Activated naive CD4-positive, alpha-beta T cell treated with anti-CD3 and anti-CD28 coated beads, Interleukin-2, amount 10 ng/mL, durations not matched to agents 7 days and 5 days (primary cell): ENCODE results near the gene TSPAN8.
"Not testable (repeated sequence)": the region's sequence is repeated elsewhere in the genome, so short reads cannot be mapped to it uniquely, and the experiment has no call there.

Source experiments
- CTCF ChIA-PET: fragments of 350-600 bp; sonication (Branson Sonifier 250); formaldehyde crosslinking; loops from one replicate; lab custom pipeline; 2021; ENCODE audit warnings: antibody characterized with exemption; lab: Charles Lee
- DNase-seq: peaks from one replicate; pipeline ENCODE4 v3.0.0-alpha.2; 2020
- H3K27ac Mint-ChIP-seq: one replicate; pipeline ENCODE4 v1.8.0; 2021; ENCODE audit warnings: mild to moderate bottlenecking, moderate library complexity, mixed read lengths
- H3K27me3 Mint-ChIP-seq: one replicate; pipeline ENCODE4 v1.8.0; 2021; ENCODE audit warnings: mild to moderate bottlenecking, mixed read lengths
- H3K36me3 Mint-ChIP-seq: one replicate; pipeline ENCODE4 v1.8.0; 2021; ENCODE audit warnings: mixed read lengths
- H3K4me1 Mint-ChIP-seq: one replicate; pipeline ENCODE4 v1.8.0; 2021; ENCODE audit warnings: mixed read lengths
- H3K4me3 Mint-ChIP-seq: one replicate; pipeline ENCODE4 v1.8.0; 2021; ENCODE audit warnings: mild to moderate bottlenecking, moderate library complexity, mixed read lengths
- H3K9me3 Mint-ChIP-seq: one replicate; pipeline ENCODE4 v1.8.0; 2021; ENCODE audit warnings: mixed read lengths

Gene TSPAN8

GRCh38 chr12:71174825-71175224 lies 17.0 kb upstream of the TSPAN8 start:
- H3K27me3 Mint-ChIP-seq = no peaks in the 10 kb centered on the region
- no peaks in the 10 kb centered on the region for H3K36me3 Mint-ChIP-seq
- no peak overlapping the region for H3K4me3 Mint-ChIP-seq
- no peaks in the 10 kb centered on the region for H3K9me3 Mint-ChIP-seq
- no peak overlapping the region for H3K27ac Mint-ChIP-seq
- CTCF ChIA-PET = no interaction called here
- H3K4me1 Mint-ChIP-seq = no peaks in the 10 kb centered on the region
- DNase-seq = no peak

DNA sequence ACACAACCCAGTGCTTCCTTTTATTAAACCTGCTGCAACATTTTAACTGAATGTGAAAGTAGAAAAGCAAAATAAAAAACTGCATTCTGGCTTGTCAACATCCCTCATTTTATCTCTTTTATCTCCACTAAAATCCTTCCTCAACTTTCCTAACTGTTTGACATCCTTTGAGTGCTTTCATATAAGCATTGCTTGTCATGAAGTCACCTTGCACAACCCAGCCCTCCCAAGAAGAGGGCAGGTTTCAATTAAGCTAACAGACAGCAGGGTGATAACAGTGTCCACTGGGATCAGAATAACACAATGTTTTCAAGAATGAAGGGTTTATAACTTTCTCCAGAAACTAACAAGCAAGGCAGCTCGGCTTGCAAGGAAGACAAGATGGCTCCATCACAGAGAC lies 16.3 kb upstream of the TSPAN8 start:
- Mint-ChIP-seq H3K36me3 (no peaks in the 10 kb centered on the region), H3K9me3 (no peaks in the 10 kb centered on the region), H3K4me3 (no peak overlapping the region), H3K27me3 (no peaks in the 10 kb centered on the region), H3K27ac (no peak overlapping the region), H3K4me1 (no peaks in the 10 kb centered on the region)
- DNase-seq = no peak
- CTCF ChIA-PET = no interaction called here

DNA sequence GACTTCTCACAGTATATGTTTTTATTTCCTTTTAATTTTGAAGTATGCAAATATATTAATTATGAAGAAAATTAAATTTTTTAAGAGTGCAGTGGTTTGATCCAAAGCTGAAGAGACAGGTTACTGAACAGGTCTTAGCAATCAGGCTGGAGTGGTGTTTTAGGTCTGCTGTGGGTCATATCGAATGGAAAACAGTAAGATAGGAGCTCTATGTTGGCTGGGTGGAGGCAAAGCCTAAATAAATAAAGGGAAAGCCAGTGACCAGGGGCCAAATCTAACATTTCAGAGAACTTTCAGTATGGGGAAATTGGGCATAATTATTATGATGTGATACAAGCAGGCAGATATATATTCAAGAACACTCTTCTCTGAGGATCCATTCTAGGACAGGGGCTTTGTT lies 12.7 kb upstream of the TSPAN8 start:
- Mint-ChIP-seq H3K9me3 (peaks cover 13% of the 10 kb centered on the region), H3K4me1 (no peaks in the 10 kb centered on the region), H3K27ac (no peak overlapping the region), H3K4me3 (no peak overlapping the region), H3K36me3 (no peaks in the 10 kb centered on the region), H3K27me3 (no peaks in the 10 kb centered on the region)
- CTCF ChIA-PET = no interaction called here
- no peak for DNase-seq

- Mint-ChIP-seq H3K27ac (no peak overlapping the region), H3K9me3 (peaks cover 17% of the 10 kb centered on the region), H3K36me3 (no peaks in the 10 kb centered on the region), H3K4me1 (no peaks in the 10 kb centered on the region), H3K4me3 (no peak overlapping the region), H3K27me3 (no peaks in the 10 kb centered on the region)
- CTCF ChIA-PET = no interaction called here
- DNase-seq = no peak
Observed at GRCh38 chr12:71169286-71169685, 11.5 kb upstream of the TSPAN8 start.

GRCh38 chr12:71166862-71167496 lies 9.2 kb upstream of the TSPAN8 start:
- H3K4me3 Mint-ChIP-seq = no peak overlapping the region
- no peak overlapping the region for H3K27ac Mint-ChIP-seq
- no peaks in the 10 kb centered on the region for H3K4me1 Mint-ChIP-seq
- no peak for DNase-seq
- no peaks in the 10 kb centered on the region for H3K27me3 Mint-ChIP-seq
- no peaks in the 10 kb centered on the region for H3K36me3 Mint-ChIP-seq
- H3K9me3 Mint-ChIP-seq = peaks cover 17% of the 10 kb centered on the region
- CTCF ChIA-PET = no interaction called here

- Mint-ChIP-seq H3K9me3 (peaks cover 17% of the 10 kb centered on the region), H3K4me3 (no peak overlapping the region), H3K27me3 (no peaks in the 10 kb centered on the region), H3K27ac (no peak overlapping the region), H3K36me3 (no peaks in the 10 kb centered on the region), H3K4me1 (no peaks in the 10 kb centered on the region)
- CTCF ChIA-PET = no interaction called here
- DNase-seq = no peak
Observed at GRCh38 chr12:71166280-71166679, 8.5 kb upstream of the TSPAN8 start.

DNA sequence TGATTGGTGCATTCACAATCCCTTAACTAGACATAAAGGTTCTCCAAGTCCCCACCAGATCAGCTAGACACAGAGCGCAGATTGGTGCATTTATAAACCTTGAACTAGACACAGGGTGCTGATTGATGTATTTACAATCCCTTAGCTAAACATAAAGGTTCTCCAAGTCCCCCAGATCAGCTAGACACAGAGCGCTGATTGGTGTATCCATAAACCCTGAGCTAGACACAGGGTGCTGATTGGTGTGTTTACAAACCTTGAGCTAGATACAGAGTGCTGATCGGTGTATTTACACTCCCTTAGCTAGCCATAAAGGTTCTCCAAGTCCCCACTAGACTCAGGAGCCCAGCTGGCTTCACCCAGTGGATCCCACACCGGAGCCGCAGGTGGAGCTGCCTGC lies 8.0 kb upstream of the TSPAN8 start:
- DNase-seq, H3K36me3 Mint-ChIP-seq, H3K4me1 Mint-ChIP-seq, H3K27me3 Mint-ChIP-seq, CTCF ChIA-PET, H3K4me3 Mint-ChIP-seq, H3K27ac Mint-ChIP-seq: not testable (repeated sequence)
- H3K9me3 Mint-ChIP-seq = peaks cover 17% of the 10 kb centered on the region

- Mint-ChIP-seq H3K27me3 (no peaks in the 10 kb centered on the region), H3K36me3 (no peaks in the 10 kb centered on the region), H3K4me1 (no peaks in the 10 kb centered on the region), H3K9me3 (peaks cover 17% of the 10 kb centered on the region), H3K4me3 (no peak overlapping the region), H3K27ac (no peak overlapping the region)
- CTCF ChIA-PET = no interaction called here
- no peak for DNase-seq
Observed at GRCh38 chr12:71164568-71165197, 6.9 kb upstream of the TSPAN8 start.

DNA sequence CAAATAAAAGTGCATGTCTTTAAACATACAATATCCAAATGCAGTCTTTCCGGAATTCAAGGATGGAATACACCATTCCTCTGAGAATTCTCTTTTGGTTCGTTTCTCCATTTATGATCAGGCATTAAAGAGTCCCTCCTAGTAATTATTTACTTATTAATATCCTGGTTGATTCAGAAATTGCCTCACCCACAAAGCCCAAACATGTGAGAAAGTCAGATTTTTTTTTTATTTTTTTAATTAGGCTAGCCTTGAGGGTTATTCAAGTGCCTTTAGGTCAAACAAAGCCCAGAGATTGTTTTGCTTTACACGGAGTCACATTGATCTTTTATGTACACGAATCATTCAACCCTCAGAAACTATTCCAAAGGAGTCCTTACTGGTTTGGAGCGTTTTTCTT lies 6.4 kb upstream of the TSPAN8 start:
- CTCF ChIA-PET = no interaction called here
- Mint-ChIP-seq H3K9me3 (peaks cover 17% of the 10 kb centered on the region), H3K27me3 (no peaks in the 10 kb centered on the region), H3K4me3 (no peak overlapping the region), H3K27ac (no peak overlapping the region), H3K36me3 (no peaks in the 10 kb centered on the region), H3K4me1 (no peaks in the 10 kb centered on the region)
- DNase-seq = no peak

DNA sequence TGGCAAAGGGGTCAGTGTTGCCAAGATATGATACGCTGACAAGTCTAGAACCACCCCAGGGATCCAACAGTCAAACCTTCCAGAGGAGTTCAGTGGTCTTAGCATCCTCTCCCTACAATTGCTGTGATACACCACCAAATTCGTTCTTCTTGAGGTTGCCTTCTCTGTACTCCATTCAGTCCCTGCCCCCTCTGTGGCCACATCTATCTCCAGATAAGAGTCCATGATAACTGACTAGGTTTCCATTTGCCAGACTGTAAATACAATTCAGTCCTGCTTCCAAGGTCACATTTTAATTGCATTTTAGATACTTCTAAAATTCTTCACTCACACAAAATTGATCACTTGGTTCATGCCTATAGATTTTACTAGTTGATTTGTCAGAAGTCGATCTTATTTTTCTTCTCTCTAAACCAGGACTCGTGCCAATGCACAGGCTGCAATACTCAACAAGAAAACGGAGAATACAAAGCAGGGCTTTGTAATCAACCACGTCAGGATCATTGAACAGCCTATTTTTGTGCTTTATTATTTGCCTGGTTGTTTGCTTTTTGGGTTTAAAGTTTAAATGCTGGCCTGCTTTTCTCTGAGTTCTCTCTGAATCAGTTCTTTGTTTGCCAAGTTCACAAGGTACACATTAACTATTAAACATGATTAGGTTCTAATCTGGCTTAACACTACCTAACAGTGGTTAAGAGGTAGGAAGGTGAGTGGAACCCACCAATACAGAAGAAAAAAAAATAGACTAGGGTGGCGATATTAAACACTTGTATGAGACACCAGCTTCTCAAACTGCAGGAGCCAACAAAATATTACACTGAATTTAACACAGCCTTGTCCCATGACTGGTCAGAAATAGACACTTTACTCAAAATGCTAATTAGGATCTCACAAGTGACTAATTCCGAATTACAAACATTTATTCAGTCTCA lies 5.3 kb upstream of the TSPAN8 start:
- DNase-seq = no peak
- CTCF ChIA-PET = no interaction called here
- no peak overlapping the region for H3K27ac Mint-ChIP-seq
- H3K9me3 Mint-ChIP-seq = peaks cover 10% of the 10 kb centered on the region
- H3K27me3 Mint-ChIP-seq = no peaks in the 10 kb centered on the region
- no peak overlapping the region for H3K4me3 Mint-ChIP-seq
- no peaks in the 10 kb centered on the region for H3K36me3 Mint-ChIP-seq
- no peaks in the 10 kb centered on the region for H3K4me1 Mint-ChIP-seq

GRCh38 chr12:71161591-71161990 lies 3.8 kb upstream of the TSPAN8 start:
- CTCF ChIA-PET = no interaction called here
- Mint-ChIP-seq H3K4me3 (no peak overlapping the region), H3K9me3 (peaks cover 4% of the 10 kb centered on the region), H3K36me3 (no peaks in the 10 kb centered on the region), H3K27ac (no peak overlapping the region), H3K27me3 (no peaks in the 10 kb centered on the region), H3K4me1 (no peaks in the 10 kb centered on the region)
- DNase-seq = no peak

GRCh38 chr12:71160585-71160984 lies 2.8 kb upstream of the TSPAN8 start:
- no peak for DNase-seq
- no peaks in the 10 kb centered on the region for H3K36me3 Mint-ChIP-seq
- no peaks in the 10 kb centered on the region for H3K27me3 Mint-ChIP-seq
- CTCF ChIA-PET = no interaction called here
- no peaks in the 10 kb centered on the region for H3K4me1 Mint-ChIP-seq
- H3K4me3 Mint-ChIP-seq = no peak overlapping the region
- H3K9me3 Mint-ChIP-seq = peaks cover 4% of the 10 kb centered on the region
- no peak overlapping the region for H3K27ac Mint-ChIP-seq

DNA sequence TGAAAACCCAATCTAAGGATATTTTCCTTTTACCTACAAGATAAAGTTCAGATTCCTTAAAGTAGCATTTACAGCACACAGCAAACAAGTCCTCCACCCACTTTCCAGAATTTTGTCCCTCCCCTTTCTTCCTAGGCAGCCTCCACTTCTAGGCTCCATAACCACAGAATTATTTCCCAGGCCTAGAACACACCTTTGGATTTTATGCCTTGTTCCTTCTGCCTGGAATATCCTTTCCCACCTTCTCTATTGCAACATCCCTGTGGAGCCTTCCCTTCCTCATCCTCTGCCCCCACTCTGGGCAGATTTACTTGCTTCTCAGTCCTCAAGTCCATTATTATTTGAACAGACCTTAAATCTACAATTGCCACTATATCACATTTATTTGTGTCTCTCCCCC lies 2.1 kb upstream of the TSPAN8 start:
- Mint-ChIP-seq H3K9me3 (peaks cover under 1% of the 10 kb centered on the region), H3K27me3 (no peaks in the 10 kb centered on the region), H3K4me3 (no peak overlapping the region), H3K27ac (no peak overlapping the region), H3K4me1 (no peaks in the 10 kb centered on the region), H3K36me3 (no peaks in the 10 kb centered on the region)
- CTCF ChIA-PET = no interaction called here
- no peak for DNase-seq

DNA sequence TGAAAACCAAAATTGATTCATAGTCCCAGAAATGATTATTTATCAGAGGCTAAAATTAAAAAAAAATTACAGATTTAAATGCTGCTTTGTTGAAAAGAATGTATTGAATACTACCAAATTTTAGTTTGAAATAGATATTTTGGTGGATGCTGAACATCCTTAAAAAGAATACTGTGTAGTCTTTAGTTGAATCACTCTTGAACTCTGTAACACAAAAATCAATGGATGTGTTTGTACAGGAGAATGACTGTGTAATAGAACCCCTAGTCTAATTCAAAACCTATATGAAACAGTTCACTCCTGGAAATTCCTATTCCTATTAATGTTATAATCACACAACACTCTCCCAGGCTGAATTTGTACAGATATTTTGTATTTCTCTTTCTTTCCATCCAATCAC lies 1.5 kb upstream of the TSPAN8 start:
- no peaks in the 10 kb centered on the region for H3K4me1 Mint-ChIP-seq
- H3K9me3 Mint-ChIP-seq = no peaks in the 10 kb centered on the region
- H3K36me3 Mint-ChIP-seq = no peaks in the 10 kb centered on the region
- H3K27me3 Mint-ChIP-seq = no peaks in the 10 kb centered on the region
- CTCF ChIA-PET = no interaction called here
- no peak overlapping the region for H3K4me3 Mint-ChIP-seq
- H3K27ac Mint-ChIP-seq = no peak overlapping the region
- no peak for DNase-seq
